DOHH2 (cell line): ENCODE measurements around the gene SPIRE1.

Source experiments
- CTCF ChIP-seq: fragments of 200-600 bp; sonication (generic); IDR thresholded peaks from one replicate; pipeline ENCODE4 v1.5.1; 2014; ENCODE audit warnings: antibody characterized with exemption, mild to moderate bottlenecking, low read depth, low read length; ENCODE audit not compliant: poor library complexity, severe bottlenecking
- EZH2phosphoT487 ChIP-seq: fragments of 200-600 bp; sonication (generic); IDR thresholded peaks from 2 replicates; pipeline ENCODE4 v1.6.1; 2017; ENCODE audit warnings: borderline replicate concordance, mild to moderate bottlenecking, antibody characterized with exemption, low read length, moderate library complexity, mixed read lengths

GRCh38 chr18:12554796-12555388 is 103.0 kb downstream of the SPIRE1 start:
- TF ChIP-seq CTCF = no peak
- no peak for TF ChIP-seq EZH2phosphoT487
